HG03565 (cell line): ENCODE results near the gene CTDP1.
"Not testable (repeated sequence)": the region's sequence is repeated elsewhere in the genome, so short reads cannot be mapped to it uniquely, and the experiment has no call there.

Source experiments
- ATAC-seq: cut with Tn5 transposase; IDR thresholded peaks from one replicate; pipeline ENCODE4 v1.9.1; 2021; ENCODE audit warnings: mild to moderate bottlenecking, moderate library complexity; ENCODE audit not compliant: unreplicated experiment

Gene CTDP1

DNA sequence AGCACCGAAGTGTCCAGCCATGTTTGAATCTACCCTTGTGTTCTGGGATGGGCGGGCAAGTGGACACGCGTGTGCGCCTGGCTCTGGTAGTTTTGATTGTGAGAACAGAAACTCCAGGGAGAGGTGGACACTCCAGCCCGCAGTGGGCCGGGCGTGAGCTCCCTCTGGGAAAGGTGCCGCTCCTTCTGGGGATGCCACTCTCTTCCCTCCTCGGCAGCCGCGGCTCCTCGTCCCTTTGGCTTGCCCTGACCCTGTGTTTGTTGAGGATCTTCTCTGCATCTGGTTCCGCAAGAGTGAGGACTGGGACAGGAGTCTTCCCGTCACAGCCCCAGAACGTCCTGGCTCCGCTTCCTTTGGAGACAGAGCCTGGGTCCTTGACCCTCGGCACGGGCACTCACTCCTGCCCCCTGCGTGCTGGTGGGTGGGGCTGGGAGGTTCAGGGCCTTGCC, 1.3 kb downstream of the CTDP1 start:
- no peak for ATAC-seq

GRCh38 chr18:79681484-79682387, 2.1 kb downstream of the CTDP1 start:
- ATAC-seq, result no peak

DNA sequence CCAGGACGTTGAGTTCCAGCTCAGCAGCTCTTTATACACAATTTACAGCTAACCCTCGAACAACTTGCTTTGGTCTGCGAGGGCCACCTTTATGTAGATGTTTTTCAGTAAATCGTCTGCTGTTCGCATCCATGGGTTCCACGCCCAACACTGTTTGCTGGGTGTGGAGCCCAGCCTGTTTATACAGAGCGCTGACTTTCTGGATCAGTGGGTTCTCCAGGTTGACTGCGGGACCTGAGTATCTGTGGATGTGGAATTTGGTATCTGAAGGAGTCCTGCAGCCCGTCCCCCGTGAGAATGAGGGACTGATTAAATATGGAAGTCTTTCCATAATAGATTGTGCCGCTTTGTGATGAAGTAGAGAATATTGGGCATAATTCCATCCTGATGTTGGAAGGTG, 2.9 kb downstream of the CTDP1 start:
- ATAC-seq, result no peak

GRCh38 chr18:79682894-79683625, 3.5 kb downstream of the CTDP1 start:
- ATAC-seq, result no peak

DNA sequence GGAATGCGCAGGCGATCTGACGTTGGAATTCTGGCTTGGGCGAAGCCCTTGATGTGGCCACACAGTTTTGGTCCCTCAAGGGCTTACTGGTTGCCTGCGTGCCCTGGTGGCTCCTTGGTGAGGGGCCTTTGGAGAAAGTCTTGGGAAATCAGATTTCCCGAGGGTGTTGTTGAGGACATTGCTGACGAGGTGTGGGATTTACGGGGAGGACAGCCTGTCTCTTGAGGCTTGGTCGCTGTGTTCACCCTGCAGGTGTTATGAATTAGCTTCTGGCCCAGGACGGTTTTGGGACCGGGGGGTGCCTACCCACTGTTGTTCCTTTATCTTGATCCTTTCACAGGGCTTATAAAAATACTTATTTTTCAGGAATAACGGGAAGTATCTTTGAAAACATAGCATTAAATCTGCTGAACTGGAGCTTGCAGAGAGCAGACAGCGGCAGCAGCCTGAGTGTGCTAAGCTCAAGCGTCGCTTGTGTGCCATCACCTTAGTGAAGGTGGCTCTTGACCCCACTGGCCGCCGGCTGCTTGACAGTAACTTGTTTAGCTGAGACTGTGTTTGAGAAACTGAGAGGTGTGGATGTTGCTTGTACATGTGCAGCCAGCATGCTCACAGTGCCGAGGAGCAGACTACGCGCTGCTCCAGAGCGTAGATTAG, 4.2 kb downstream of the CTDP1 start:
- ATAC-seq, result no peak

DNA sequence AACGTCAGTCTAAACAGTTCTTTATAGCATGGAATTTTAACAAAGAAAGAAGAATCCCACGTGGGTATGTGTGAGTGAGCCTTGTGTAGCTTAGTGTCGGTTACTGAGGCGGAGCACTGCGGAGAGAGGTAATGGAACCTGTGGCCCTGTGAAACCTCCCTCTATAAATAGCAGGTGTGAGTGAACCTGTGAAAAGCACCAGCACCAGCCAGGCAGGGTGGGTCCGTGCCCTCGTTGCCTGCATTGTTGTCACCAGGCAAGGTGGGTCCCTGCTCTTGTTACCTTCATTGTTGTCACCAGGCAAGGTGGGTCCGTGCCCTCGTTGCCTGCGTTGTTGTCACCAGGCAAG, 4.7 kb downstream of the CTDP1 start:
- ATAC-seq, result no peak

GRCh38 chr18:79684787-79685186, 5.2 kb downstream of the CTDP1 start:
- no peak for ATAC-seq

DNA sequence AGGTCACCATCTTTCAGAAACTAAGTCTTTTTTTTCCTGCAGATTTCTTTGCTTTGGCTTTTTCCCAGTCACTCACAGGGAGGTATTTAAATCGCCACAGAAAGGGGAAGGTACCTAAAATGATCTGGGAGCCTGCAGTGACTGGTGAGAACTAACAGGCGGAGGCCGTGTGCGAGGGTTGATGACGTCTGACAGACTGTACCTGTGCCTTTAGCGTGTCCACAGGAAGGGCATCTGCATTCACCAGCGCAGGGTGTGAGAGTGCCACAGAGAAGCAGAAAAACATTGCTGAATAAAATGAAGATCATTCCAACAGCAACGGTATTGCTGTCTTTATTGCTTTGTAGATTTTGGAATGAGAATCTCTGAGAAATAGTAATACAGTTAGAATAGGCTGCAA, 5.7 kb downstream of the CTDP1 start:
- ATAC-seq, result no peak

- no peak for ATAC-seq
Measured at GRCh38 chr18:79685971-79686370, 6.4 kb downstream of the CTDP1 start.

DNA sequence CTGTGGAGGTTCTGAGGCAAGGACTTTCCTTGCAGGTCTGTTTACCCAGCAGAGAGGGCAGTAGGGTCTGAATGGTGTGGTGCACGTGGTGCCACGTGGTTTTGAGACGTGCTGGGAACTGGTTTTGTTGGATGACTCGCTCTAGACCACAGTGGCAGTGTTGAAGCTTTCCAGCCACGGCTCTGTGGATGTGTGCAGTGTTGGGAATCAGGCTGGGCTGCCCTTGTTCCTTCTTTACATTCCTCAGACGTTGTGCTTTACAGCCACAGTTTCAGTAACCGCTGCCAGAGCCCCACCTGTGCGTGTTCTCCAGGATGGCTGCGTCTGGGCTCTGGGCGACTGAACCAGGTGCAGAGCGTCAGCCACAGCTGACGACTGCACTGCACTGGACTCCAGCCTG, 8.2 kb downstream of the CTDP1 start:
- no peak for ATAC-seq

DNA sequence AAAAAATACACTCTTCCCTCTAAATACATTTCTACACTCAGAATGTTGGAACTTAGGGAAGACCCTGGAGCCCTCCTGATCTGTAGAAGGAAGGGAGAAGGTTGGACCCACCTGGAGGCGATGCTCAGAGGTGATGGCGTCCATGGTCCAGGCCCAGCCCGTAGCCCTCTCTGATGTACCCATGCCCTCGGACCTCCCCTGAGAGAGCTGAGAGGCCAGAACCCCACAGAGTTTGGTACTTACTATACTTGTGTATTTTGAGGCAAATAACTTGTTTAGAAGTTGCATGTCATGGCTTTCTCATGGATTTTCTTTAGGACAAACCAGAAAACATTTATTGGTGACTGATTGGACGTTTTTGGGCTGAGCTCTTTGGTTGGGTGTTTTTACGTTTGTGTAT, 10.5 kb downstream of the CTDP1 start:
- no peak for ATAC-seq

- no peak for ATAC-seq
Measured at GRCh38 chr18:79690586-79691482, 11.2 kb downstream of the CTDP1 start.

DNA sequence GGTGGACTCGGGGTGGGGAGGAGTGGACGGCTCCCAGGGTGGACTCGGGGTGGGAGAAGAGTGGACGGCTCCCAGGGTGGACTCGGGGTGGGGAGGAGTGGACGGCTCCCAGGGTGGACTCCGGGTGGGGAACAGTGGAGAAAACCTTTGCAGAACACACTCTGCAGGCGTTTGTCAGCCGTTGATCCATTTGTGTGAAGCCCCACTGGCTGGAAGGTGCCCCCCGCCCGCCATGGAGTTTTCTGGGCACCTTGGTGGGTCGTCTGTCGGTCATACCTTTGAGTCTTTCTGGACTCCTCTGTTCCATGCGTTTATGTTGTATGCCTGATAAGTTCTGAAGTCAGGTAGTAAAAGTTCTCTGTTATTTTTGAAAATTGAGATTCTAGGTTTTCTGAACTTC, 12.5 kb downstream of the CTDP1 start:
- ATAC-seq, result no peak

DNA sequence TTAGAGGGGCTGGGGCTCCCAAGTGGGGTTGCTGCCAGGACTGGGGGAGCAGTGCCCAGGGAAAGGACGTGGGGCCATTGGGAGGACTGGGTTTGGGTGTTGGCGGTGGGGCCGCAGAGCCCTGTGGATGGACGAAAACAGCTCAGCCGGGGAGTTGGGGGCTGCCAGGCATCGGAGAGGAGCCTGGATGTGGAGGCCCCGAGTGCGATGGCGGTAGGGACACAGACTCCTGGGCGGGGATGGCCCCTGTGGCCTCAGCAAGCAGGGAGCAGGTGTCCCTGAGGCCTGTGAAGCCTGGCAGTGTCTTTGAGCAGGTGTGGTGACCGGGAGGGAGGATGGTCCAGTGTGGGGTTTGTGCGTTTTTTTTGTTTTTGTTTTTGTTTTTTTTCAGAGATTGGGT, 13.3 kb downstream of the CTDP1 start:
- ATAC-seq, result no peak

DNA sequence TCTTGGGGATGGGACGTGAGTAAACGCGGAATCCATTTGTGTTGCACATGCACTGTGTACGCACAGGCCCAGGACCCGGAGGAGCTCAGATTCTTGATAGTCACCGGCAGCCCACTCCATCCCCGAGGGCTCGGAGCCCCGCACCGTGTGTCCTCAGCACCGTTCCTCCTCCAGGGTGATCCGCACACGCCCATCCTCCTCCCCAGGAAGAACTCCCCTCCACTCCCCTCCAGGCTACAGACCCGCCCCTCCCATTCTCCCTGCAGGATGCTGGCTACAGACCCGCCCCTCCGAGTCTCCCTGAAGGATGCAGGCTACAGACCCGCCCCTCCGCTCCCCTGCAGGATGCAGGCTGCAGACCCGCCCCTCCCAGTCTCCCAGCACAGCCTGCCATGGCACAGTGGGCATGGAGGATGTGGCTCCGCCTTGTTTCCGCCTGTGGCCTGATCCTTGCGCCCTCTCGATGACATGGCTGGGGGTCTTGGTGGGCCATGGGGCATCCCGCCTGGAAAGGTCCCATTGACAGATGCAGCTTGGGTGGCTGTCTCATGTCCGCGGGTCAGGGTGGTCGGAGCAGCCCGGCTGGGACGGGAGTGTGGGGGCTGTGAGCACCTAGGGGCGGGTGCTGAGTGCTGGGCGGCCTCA, 14.1 kb downstream of the CTDP1 start:
- no peak for ATAC-seq

DNA sequence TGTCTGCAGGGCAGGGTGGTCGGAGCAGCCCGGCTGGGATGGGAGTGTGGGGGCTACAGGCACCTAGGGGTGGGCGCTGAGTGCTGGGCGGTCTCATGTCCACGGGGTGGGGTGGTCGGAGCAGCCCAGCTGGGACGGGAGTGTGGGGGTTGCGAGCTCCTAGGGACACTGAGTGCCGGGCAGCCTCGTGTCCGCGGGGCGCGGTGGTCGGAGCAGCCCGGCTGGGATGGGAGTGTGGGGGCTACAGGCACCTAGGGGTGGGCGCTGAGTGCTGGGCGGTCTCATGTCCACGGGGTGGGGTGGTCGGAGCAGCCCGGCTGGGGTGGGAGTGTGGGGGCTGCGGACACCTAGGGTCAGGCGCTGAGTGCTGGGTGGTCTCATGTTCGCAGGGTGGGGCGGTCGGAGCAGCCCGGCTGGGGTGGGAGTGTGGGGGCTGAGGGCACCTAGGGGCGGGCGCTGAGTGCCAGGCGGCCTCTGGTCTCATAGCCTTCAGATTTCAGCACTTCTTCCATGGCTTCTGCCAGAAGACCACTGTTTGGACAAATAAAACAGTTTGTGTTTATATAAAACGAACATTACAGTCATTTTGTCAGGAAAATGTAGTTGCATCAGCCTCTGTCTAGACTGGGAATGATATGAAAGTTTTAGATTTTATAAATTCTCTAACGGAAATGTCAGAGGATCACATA, 14.7 kb downstream of the CTDP1 start:
- not testable (repeated sequence) for ATAC-seq

GRCh38 chr18:79694895-79695213, 15.3 kb downstream of the CTDP1 start:
- no peak for ATAC-seq

DNA sequence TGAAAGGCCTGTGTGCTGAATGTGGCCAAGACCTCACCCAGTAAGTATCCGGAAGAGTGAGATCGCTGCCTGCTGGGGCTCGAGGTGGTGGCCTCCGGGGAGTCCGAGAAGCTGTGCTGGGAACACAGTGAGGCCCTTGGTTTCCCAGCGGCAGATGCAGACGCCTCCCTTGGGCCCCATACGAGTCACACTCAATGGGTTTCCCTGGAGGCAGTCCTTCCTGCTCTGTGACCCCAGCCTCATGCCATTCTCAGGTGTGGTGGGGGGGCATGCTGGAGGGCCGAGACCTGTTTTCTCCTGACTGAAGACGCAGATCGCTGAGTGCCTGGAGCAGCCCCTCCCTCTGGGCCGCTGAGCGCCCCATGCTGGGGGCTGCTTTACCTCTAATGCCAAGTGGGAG, 15.7 kb downstream of the CTDP1 start:
- no peak for ATAC-seq

GRCh38 chr18:79695856-79696850, 16.6 kb downstream of the CTDP1 start:
- ATAC-seq, result no peak
